ENCODE data around the gene TLCD3B. TPM values are rescaled to one million over a fixed set of nuclear protein-coding genes. Genes with fewer than 3 reads are reported as not detected.

The TLCD3B gene
- total and polyA plus RNA-seq, 2 of the 4 experiments (the other 2 are of a cell fraction) = 0.19 TPM; not detected in 1

- H2AFZ ChIP-seq (replicated peaks; ENCODE audit: low read length, poor library complexity) = no peak overlapping the region
- dilution Hi-C loops (cut with HindIII; ENCODE audit: low sequenced_read_pairs, unreplicated experiment) = no loop called here
- no peak overlapping the region for H2BK20ac ChIP-seq (ENCODE audit: low read depth, low read length)
- H3K27me3 ChIP-seq (ENCODE audit: control insufficient read depth, insufficient read depth, low read length) = no peaks in the 10 kb centered on the region
- no peak overlapping the region for H4K8ac ChIP-seq (ENCODE audit: low read depth in 2 of 2, low read length in 2 of 2)
- TF ChIP-seq FOS (IDR thresholded peaks at IDR 0.05; ENCODE audit: low read depth, low read length) (no peak), CEBPB (IDR thresholded peaks at IDR 0.05; ENCODE audit: low read depth, low read length) (no peak), NFE2L2 (IDR thresholded peaks at IDR 0.05; ENCODE audit: low read depth, low read length) (no peak), BHLHE40 (IDR thresholded peaks at IDR 0.05; ENCODE audit: low read depth, low read length) (no peak), MXI1 (IDR thresholded peaks at IDR 0.05; ENCODE audit: borderline replicate concordance, low read depth, low read length) (no peak), SMC3 (IDR thresholded peaks at IDR 0.05; ENCODE audit: low read depth, low read length) (no peak), POLR2A (IDR thresholded peaks at IDR 0.05; ENCODE audit: low read depth, low read length) (no peak; the same call in 1 of the 2 replicates), CTCF (conservative IDR thresholded peaks at IDR 0.05; ENCODE audit: low read depth, low read length) (no peak), USF2 (IDR thresholded peaks at IDR 0.05; ENCODE audit: low read depth, low read length) (no peak), RAD21 (IDR thresholded peaks at IDR 0.05; ENCODE audit: low read length) (no peak), RFX5 (IDR thresholded peaks at IDR 0.05; ENCODE audit: low read depth, low read length) (no peak), MAZ (IDR thresholded peaks at IDR 0.05; ENCODE audit: borderline replicate concordance, low read depth, low read length) (no peak), MAFK (IDR thresholded peaks at IDR 0.05; ENCODE audit: low read depth, low read length) (no peak), CHD1 (IDR thresholded peaks at IDR 0.05; ENCODE audit: low read depth, low read length) (no peak), RCOR1 (IDR thresholded peaks at IDR 0.05; ENCODE audit: insufficient replicate concordance, low read length) (no peak), ELK1 (IDR thresholded peaks at IDR 0.05; ENCODE audit: borderline replicate concordance, low read depth, low read length) (no peak)
- ChIA-PET CTCF (no interaction called here), POLR2A (ENCODE audit: unreplicated experiment) (no interaction called here)
- peak overlapping the region; percentile 38; the same call in 1 of the 2 replicates for H3K23ac ChIP-seq (ENCODE audit: low read depth, low read length)
- DNase-seq (no peak), ATAC-seq (ENCODE audit: low read depth) (no peak)
- intact Hi-C loops (cut with micrococcal nuclease) = no loop called here
- peaks cover 65% of the 10 kb centered on the region for H4K20me1 ChIP-seq (ENCODE audit: insufficient read depth, low read length)
- H3K9ac ChIP-seq (ENCODE audit: low read depth, low read length) = no peak overlapping the region
- no peak overlapping the region for H2BK5ac ChIP-seq (ENCODE audit: low read depth, low read length, poor library complexity, severe bottlenecking)
- no peak overlapping the region for H3K56ac ChIP-seq (ENCODE audit: extremely low read depth, insufficient read depth, low read length)
- H3K4me1 ChIP-seq (ENCODE audit: control insufficient read depth, insufficient read depth, low read length) = peaks cover 19% of the 10 kb centered on the region
- no peak overlapping the region for H3K18ac ChIP-seq (ENCODE audit: low read depth, low read length)
- no peak overlapping the region for H2AK9ac ChIP-seq (replicated peaks; ENCODE audit: low read depth, low read length, poor library complexity)
- H3K79me1 ChIP-seq (ENCODE audit: low read depth in 1 of 2, low read length in 2 of 2) = peaks cover 16 to 59% of the 10 kb centered on the region in 2 experiments
- H3K9me1 ChIP-seq (ENCODE audit: insufficient read depth, low read length) = peaks cover 19% of the 10 kb centered on the region
- no peak overlapping the region for H2BK15ac ChIP-seq (ENCODE audit: low read depth, low read length)
- no peak overlapping the region for H4K91ac ChIP-seq (ENCODE audit: insufficient read depth, low read depth, low read length)
- no peaks in the 10 kb centered on the region for H3K9me3 ChIP-seq (ENCODE audit: control insufficient read depth, insufficient read depth, low read length)
- H2BK120ac ChIP-seq (ENCODE audit: low read depth, low read length) = no peak overlapping the region
- H3K4me3 ChIP-seq (ENCODE audit: insufficient read depth, low read depth, low read length) = no peak overlapping the region
- H2AK5ac ChIP-seq (ENCODE audit: low read depth, low read length) = no peak overlapping the region
- no peak overlapping the region for H3K4ac ChIP-seq (ENCODE audit: low read depth, low read length)
- H3K14ac ChIP-seq (replicated peaks; ENCODE audit: low read depth, low read length) = no peak overlapping the region
- H3K27ac ChIP-seq (ENCODE audit: insufficient read depth, low read length) = no peak overlapping the region
- peaks cover 61% of the 10 kb centered on the region for H3K36me3 ChIP-seq (ENCODE audit: control insufficient read depth, insufficient read depth, low read length)
- no peak overlapping the region; the same call in 1 of the 2 replicates for H3K4me2 ChIP-seq (ENCODE audit: low read depth, low read length)
- H4K5ac ChIP-seq (ENCODE audit: low read depth, low read length) = no peak overlapping the region
- in situ Hi-C loops (cut with MboI; ENCODE audit: low sequenced_read_pairs) = loop anchor here (10.0 kb wide), 1 partner anchor 334 kb away; the partner anchor contains the start of gene ZNF771
- no TSS peak for BruUV-seq (replicated peaks)
Observed at GRCh38 chr16:30070490-30070889, 39.4 kb upstream of the TLCD3B start.
